ENCODE measurements around the gene FHIT. TPM values are rescaled to one million over a fixed set of nuclear protein-coding genes. Genes with fewer than 3 reads are reported as not detected.

FHIT gene
- total and polyA plus RNA-seq, 10 of the 15 experiments (the other 5 are each of a cell fraction or from before 2014, with no cell fraction given), result 4.2 to 14.9 (median 9.4) TPM

GRCh38 chr3:61065451-61066011 is 185.7 kb downstream of the FHIT start:
- Histone ChIP-seq H4K20me1 (ENCODE audit: control insufficient read depth, insufficient read depth) (no peaks in the 10 kb centered on the region), H3K27ac (ENCODE audit: control insufficient read depth, insufficient read depth) (no peak overlapping the region), H3K4me3 (no peak overlapping the region), H3K9ac (ENCODE audit: control insufficient read depth, insufficient read depth, low read length) (no peak overlapping the region), H3K4me1 (ENCODE audit: control insufficient read depth, insufficient read depth, low read length) (no peaks in the 10 kb centered on the region; the same call in 1 of the 2 replicates), H2AFZ (ENCODE audit: control insufficient read depth, low read depth, low read length) (no peak overlapping the region), H3K36me3 (ENCODE audit: control insufficient read depth in 2 of 2, insufficient read depth in 2 of 2, low read length in 1 of 2) (no peaks in the 10 kb centered on the region), H3K4me2 (ENCODE audit: control insufficient read depth, insufficient read depth) (no peak overlapping the region), H3K9me3 (replicated peaks; ENCODE audit: control insufficient read depth, insufficient read depth, low read length) (no peaks in the 10 kb centered on the region), H3K27me3 (replicated peaks in 1 of 2; ENCODE audit: control insufficient read depth in 2 of 2, insufficient read depth in 2 of 2, low read length in 1 of 2) (no peaks in the 10 kb centered on the region), H3K79me2 (ENCODE audit: control insufficient read depth, insufficient read depth, low read length) (no peaks in the 10 kb centered on the region)
- ChIA-PET RAD21 (ENCODE audit: unreplicated experiment) (no interaction called here), POLR2A (no interaction called here), CTCF (interaction anchor here (1.1 kb wide), 1 partner anchor 10 kb away, joined by 3 read pairs; no protein-coding TSS in a partner anchor), SMC1A (ENCODE audit: uncharacterized antibody, unreplicated experiment) (interaction anchor here (1.3 kb wide), 1 partner anchor 11 kb away, joined by 4 read pairs; no protein-coding TSS in a partner anchor)
- WGBS (ENCODE audit: insufficient coverage, insufficient replicate concordance, low lambda C conversion rate, missing lambda C conversion rate), result 97% methylated on average over 3 of the region's 3 CpGs
- ATAC-seq, result no peak
- BruUV-seq (replicated peaks), result no TSS peak
- DNase-seq (ENCODE audit: low read depth, low spot score), result no peak
- in situ Hi-C loops (cut with MboI), result no loop called here
- TF ChIP-seq PBX3 (IDR thresholded peaks at IDR 0.05; ENCODE audit: insufficient replicate concordance, low read depth, low read length) (no peak), RELB (IDR thresholded peaks at IDR 0.05; ENCODE audit: low read depth) (no peak), ZNF24 (IDR thresholded peaks at IDR 0.05) (no peak), RFX5 (IDR thresholded peaks at IDR 0.05; ENCODE audit: low read depth, low read length) (no peak), FOXK2 (IDR thresholded peaks at IDR 0.05) (no peak), ASH2L (IDR thresholded peaks at IDR 0.05; ENCODE audit: borderline replicate concordance, low read depth) (no peak), NFYA (IDR thresholded peaks at IDR 0.05; ENCODE audit: borderline replicate concordance, low read depth, low read length) (no peak), SP1 (IDR thresholded peaks at IDR 0.05; ENCODE audit: low read depth, low read length) (no peak), RUNX3 (IDR thresholded peaks at IDR 0.05; ENCODE audit: low read length) (no peak)
- intact Hi-C loops (cut with micrococcal nuclease; ENCODE audit: unreplicated experiment), result no loop called here
- no peak for FAIRE-seq
